ENCODE measurements around the gene RNF207. TPM values are rescaled to one million over a fixed set of nuclear protein-coding genes. Genes with fewer than 3 reads are reported as not detected.

Gene RNF207
- total and polyA plus RNA-seq, 2 donors (not counting 1 experiment from before 2014, with no cell fraction given): 2.6 to 17.2 TPM

- Histone ChIP-seq H3K9me3 (ENCODE audit: control insufficient read depth, insufficient read depth, low read depth, low read length) (no peaks in the 10 kb centered on the region), H3K27ac (ENCODE audit: insufficient read depth, low read length) (no peak overlapping the region), H3K4me2 (ENCODE audit: extremely low read depth, insufficient read depth, low read length) (no peak overlapping the region), H2AFZ (ENCODE audit: low read length) (no peak overlapping the region), H4K20me1 (ENCODE audit: control insufficient read depth, extremely low read depth, insufficient read depth, low read length) (no peaks in the 10 kb centered on the region), H3K79me2 (ENCODE audit: control insufficient read depth, insufficient read depth, low read length) (no peaks in the 10 kb centered on the region), H3K4me1 (ENCODE audit: control insufficient read depth, extremely low read depth, insufficient read depth, low read length) (no peaks in the 10 kb centered on the region), H3K4me3 (replicated peaks in 1 of 4; ENCODE audit: control extremely low read depth in 1 of 4, insufficient read depth in 1 of 4, low read depth in 3 of 4, low read length in 4 of 4) (no peak overlapping the region), H3K27me3 (ENCODE audit: control insufficient read depth, insufficient read depth, low read length) (peaks cover 24% of the 10 kb centered on the region), H3K36me3 (ENCODE audit: control insufficient read depth, insufficient read depth, low read length) (no peaks in the 10 kb centered on the region), H3K9ac (ENCODE audit: insufficient read depth, low read length) (no peak overlapping the region)
- no peak for TF ChIP-seq EZH2 (IDR thresholded peaks at IDR 0.05; ENCODE audit: low read length, missing control alignments)
- TF ChIP-seq CTCF (conservative IDR thresholded peaks at IDR 0.05 in 1 of 2, IDR thresholded peaks at IDR 0.05 in 1 of 2; ENCODE audit: low read depth in 1 of 2, low read length in 2 of 2): no peak
- no peak for DNase-seq (ENCODE audit: low read depth in 2 of 2)
Observed at GRCh38 chr1:6174621-6175410, 31.1 kb upstream of the RNF207 start.

GRCh38 chr1:6175411-6175828 is 30.5 kb upstream of the RNF207 start:
- Histone ChIP-seq H2AFZ (ENCODE audit: low read length) (no peak overlapping the region), H3K27me3 (ENCODE audit: control insufficient read depth, insufficient read depth, low read length) (peaks cover 24% of the 10 kb centered on the region), H3K27ac (ENCODE audit: insufficient read depth, low read length) (no peak overlapping the region), H3K4me1 (ENCODE audit: control insufficient read depth, extremely low read depth, insufficient read depth, low read length) (no peaks in the 10 kb centered on the region), H3K4me2 (ENCODE audit: extremely low read depth, insufficient read depth, low read length) (no peak overlapping the region), H3K9me3 (ENCODE audit: control insufficient read depth, insufficient read depth, low read depth, low read length) (no peaks in the 10 kb centered on the region), H3K79me2 (ENCODE audit: control insufficient read depth, insufficient read depth, low read length) (no peaks in the 10 kb centered on the region), H4K20me1 (ENCODE audit: control insufficient read depth, extremely low read depth, insufficient read depth, low read length) (no peaks in the 10 kb centered on the region), H3K36me3 (ENCODE audit: control insufficient read depth, insufficient read depth, low read length) (no peaks in the 10 kb centered on the region), H3K9ac (ENCODE audit: insufficient read depth, low read length) (no peak overlapping the region), H3K4me3 (replicated peaks in 1 of 4; ENCODE audit: control extremely low read depth in 1 of 4, insufficient read depth in 1 of 4, low read depth in 3 of 4, low read length in 4 of 4) (no peak overlapping the region)
- no peak for DNase-seq (ENCODE audit: low read depth in 2 of 2)
- TF ChIP-seq EZH2 (IDR thresholded peaks at IDR 0.05; ENCODE audit: low read length, missing control alignments): no peak
- no peak for TF ChIP-seq CTCF (conservative IDR thresholded peaks at IDR 0.05 in 1 of 2, IDR thresholded peaks at IDR 0.05 in 1 of 2; ENCODE audit: low read depth in 1 of 2, low read length in 2 of 2)

- no peak overlapping the region for H2AFZ ChIP-seq (ENCODE audit: low read length)
- DNase-seq (ENCODE audit: low read depth in 2 of 2): no peak
- H4K20me1 ChIP-seq (ENCODE audit: control insufficient read depth, extremely low read depth, insufficient read depth, low read length): no peaks in the 10 kb centered on the region
- no peak overlapping the region for H3K9ac ChIP-seq (ENCODE audit: insufficient read depth, low read length)
- no peak overlapping the region for H3K4me3 ChIP-seq (replicated peaks in 1 of 4; ENCODE audit: control extremely low read depth in 1 of 4, insufficient read depth in 1 of 4, low read depth in 3 of 4, low read length in 4 of 4)
- no peaks in the 10 kb centered on the region for H3K36me3 ChIP-seq (ENCODE audit: control insufficient read depth, insufficient read depth, low read length)
- peaks cover 30% of the 10 kb centered on the region for H3K27me3 ChIP-seq (ENCODE audit: control insufficient read depth, insufficient read depth, low read length)
- H3K27ac ChIP-seq (ENCODE audit: insufficient read depth, low read length): no peak overlapping the region
- no peaks in the 10 kb centered on the region for H3K9me3 ChIP-seq (ENCODE audit: control insufficient read depth, insufficient read depth, low read depth, low read length)
- TF ChIP-seq EZH2 (IDR thresholded peaks at IDR 0.05; ENCODE audit: low read length, missing control alignments) (no peak), CTCF (conservative IDR thresholded peaks at IDR 0.05 in 1 of 2, IDR thresholded peaks at IDR 0.05 in 1 of 2; ENCODE audit: low read depth in 1 of 2, low read length in 2 of 2) (no peak)
- no peaks in the 10 kb centered on the region for H3K4me1 ChIP-seq (ENCODE audit: control insufficient read depth, extremely low read depth, insufficient read depth, low read length)
- no peak overlapping the region for H3K4me2 ChIP-seq (ENCODE audit: extremely low read depth, insufficient read depth, low read length)
- no peaks in the 10 kb centered on the region for H3K79me2 ChIP-seq (ENCODE audit: control insufficient read depth, insufficient read depth, low read length)
Observed at GRCh38 chr1:6176779-6177178, 29.1 kb upstream of the RNF207 start.
